Loucy (cell line): ENCODE results near the gene SDK1.

Source experiments
- CTCF ChIP-seq: fragments of 200-600 bp; sonication (generic); conservative IDR thresholded peaks from 2 replicates; pipeline ENCODE4 v1.5.1; 2014; ENCODE audit warnings: mild to moderate bottlenecking, antibody characterized with exemption, low read length
- EZH2phosphoT487 ChIP-seq: fragments of 200-600 bp; IDR thresholded peaks from 2 replicates; pipeline ENCODE4 v1.6.1; 2018; ENCODE audit warnings: antibody characterized with exemption, mild to moderate bottlenecking, moderate library complexity, borderline replicate concordance

- TF ChIP-seq CTCF (no peak), EZH2phosphoT487 (no peak)
These were observed 28.3 kb upstream of the SDK1 start for GRCh38 chr7:3272691-3273141.
